K562 (cell line): ENCODE data around the gene PHTF1. TPM values are rescaled to one million over a fixed set of nuclear protein-coding genes. Genes with fewer than 3 reads are reported as not detected.

Experiments
- ARID1B ChIP-seq: fragments of 450-650 bp; IDR thresholded peaks from 2 replicates; pipeline ENCODE4 v1.6.1; 2016; ENCODE audit warnings: antibody characterized with exemption, mild to moderate bottlenecking, inconsistent platforms
- BHLHE40 ChIP-seq: IDR thresholded peaks from 2 replicates; pipeline ENCODE4 v1.6.1; 2011; ENCODE audit warnings: low read length, improper control_type of control experiment
- BRD4 ChIP-seq: fragments of 200-600 bp; sonication (generic); IDR thresholded peaks from 2 replicates; pipeline ENCODE4 v1.6.1; 2017; ENCODE audit warnings: inconsistent platforms
- C11orf30 ChIP-seq: fragments of 450-650 bp; IDR thresholded peaks from 2 replicates; pipeline ENCODE4 v1.6.1; 2016; ENCODE audit warnings: low read depth, mild to moderate bottlenecking
- CC2D1A ChIP-seq: fragments of 450-650 bp; IDR thresholded peaks from 2 replicates; pipeline ENCODE4 v1.6.1; 2017; ENCODE audit warnings: mild to moderate bottlenecking
- CGGBP1 ChIP-seq: fragments of 250-450 bp; sonication (Bioruptor Pico); IDR thresholded peaks from 2 replicates; pipeline ENCODE4 v1.9.0; 2021; ENCODE audit warnings: mild to moderate bottlenecking
- CXXC5 ChIP-seq: fragments of 250-450 bp; sonication (Bioruptor Pico); IDR thresholded peaks from 2 replicates; pipeline ENCODE4 v1.8.0; 2022; ENCODE audit warnings: inconsistent platforms, mild to moderate bottlenecking, moderate library complexity
- DPF2 ChIP-seq: fragments of 450-650 bp; IDR thresholded peaks from 2 replicates; pipeline ENCODE4 v1.6.1; 2016
- E2F5 ChIP-seq: sonication (generic); formaldehyde crosslinking; IDR thresholded peaks from 2 replicates; pipeline ENCODE4 v1.8.0; 2022; ENCODE audit warnings: mild to moderate bottlenecking, missing genetic modification reagents
- ESRRB ChIP-seq: fragments of 250-450 bp; sonication (Bioruptor Pico); IDR thresholded peaks from 2 replicates; pipeline ENCODE4 v1.5.0; 2020; ENCODE audit warnings: mild to moderate bottlenecking, moderate library complexity, borderline replicate concordance
- ETS2 ChIP-seq: IDR thresholded peaks from 2 replicates; pipeline ENCODE4 v1.6.1; 2016; ENCODE audit warnings: borderline replicate concordance, missing genetic modification characterization, mild to moderate bottlenecking, moderate library complexity, missing compliant biosample characterization; ENCODE audit not compliant: poor library complexity, severe bottlenecking
- HMG20B ChIP-seq: fragments of 250-450 bp; sonication (Bioruptor Pico); IDR thresholded peaks from 2 replicates; pipeline ENCODE4 v1.5.0; 2021; ENCODE audit warnings: mild to moderate bottlenecking
- MCM5 ChIP-seq: fragments of 450-650 bp; IDR thresholded peaks from 2 replicates; pipeline ENCODE4 v1.6.1; 2016; ENCODE audit warnings: low read depth
- MXI1 ChIP-seq: IDR thresholded peaks from 2 replicates; pipeline ENCODE4 v1.6.1; 2011; ENCODE audit warnings: low read depth, mild to moderate bottlenecking, improper control_type of control experiment, low read length
- NFE2L1 ChIP-seq: fragments of 450-650 bp; IDR thresholded peaks from 2 replicates; pipeline ENCODE4 v1.6.1; 2016; ENCODE audit warnings: missing genetic modification characterization, low read depth, mild to moderate bottlenecking, missing compliant biosample characterization, moderate library complexity, borderline replicate concordance
- PHB ChIP-seq: fragments of 250-450 bp; sonication (Bioruptor Pico); IDR thresholded peaks from 2 replicates; pipeline ENCODE4 v1.5.0; 2021
- PHTF2 ChIP-seq: fragments of 250-450 bp; sonication (Bioruptor Pico); IDR thresholded peaks from 2 replicates; pipeline ENCODE4 v1.5.0; 2021; ENCODE audit warnings: mild to moderate bottlenecking
- RFX5 ChIP-seq: IDR thresholded peaks from 2 replicates; pipeline ENCODE4 v1.6.1; 2011; ENCODE audit warnings: low read depth, mild to moderate bottlenecking, improper control_type of control experiment, low read length
- RUNX1 ChIP-seq: sonication (generic); IDR thresholded peaks from 2 replicates; pipeline ENCODE4 v1.6.1; 2016; ENCODE audit warnings: antibody characterized with exemption, low read depth
- SLC30A9 ChIP-seq: fragments of 250-450 bp; sonication (Bioruptor Pico); IDR thresholded peaks from 2 replicates; pipeline ENCODE4 v1.8.0; 2022; ENCODE audit warnings: mild to moderate bottlenecking, moderate library complexity
- SMARCA4 ChIP-seq: fragments of 450-650 bp; IDR thresholded peaks from 2 replicates; pipeline ENCODE4 v1.6.1; 2016
- TAL1 ChIP-seq: fragments of 450-650 bp; IDR thresholded peaks from 2 replicates; pipeline ENCODE4 v1.6.1; 2016; ENCODE audit warnings: mild to moderate bottlenecking
- TEAD1 ChIP-seq, 2 experiments: fragments of 450-650 bp in 1 of 2; sonication (generic) in 1 of 2; formaldehyde crosslinking; IDR thresholded peaks; 2 replicates each; pipeline versions ENCODE4 v1.4.0 to v1.8.0; 2020 to 2022; ENCODE audit warnings: mild to moderate bottlenecking in 2 of 2, missing genetic modification reagents in 1 of 2
- UBTF ChIP-seq, 2 experiments: IDR thresholded peaks; 2 replicates each; pipeline ENCODE4 v1.6.1; 2012; ENCODE audit warnings: improper control_type of control experiment in 2 of 2, low read depth in 2 of 2, low read length in 2 of 2, borderline replicate concordance in 1 of 2
- ZNF165 ChIP-seq: fragments of 250-450 bp; sonication (Bioruptor Pico); IDR thresholded peaks from 2 replicates; pipeline ENCODE4 v1.4.0; 2020; ENCODE audit warnings: borderline replicate concordance
- ZNF384 ChIP-seq: IDR thresholded peaks from 2 replicates; pipeline ENCODE4 v1.6.1; 2012; ENCODE audit warnings: low read depth, low read length, improper control_type of control experiment
- ZNF408 ChIP-seq: fragments of 250-450 bp; sonication (Bioruptor Pico); IDR thresholded peaks from 2 replicates; pipeline ENCODE4 v1.4.0; 2020; ENCODE audit warnings: low read depth, mild to moderate bottlenecking, moderate library complexity
- ZNF766 ChIP-seq: fragments of 200-800 bp; sonication (Bioruptor generic); conservative IDR thresholded peaks from 2 replicates; pipeline ENCODE4 v1.6.1; 2016; ENCODE audit warnings: missing genetic modification characterization, missing compliant biosample characterization
- ZNF77 ChIP-seq: fragments of 250-450 bp; sonication (Bioruptor Pico); IDR thresholded peaks from 2 replicates; pipeline ENCODE4 v1.5.0; 2020
- polyA plus RNA-seq, 8 experiments: library from polyadenylated mRNA; depleted of rRNA in 4 of 8; stranded (reverse) in 5 of 8; unstranded in 3 of 8; fragments of >200 nt; fragmentation: Nextera tagmentation in 2 of 8; fragmentation: Illumina TruSeq in 1 of 8; extraction: Ambion mirVana in 2 of 8; extraction: Trizol in 1 of 8; gene quantifications; 2 replicates each; pipeline versions ENCODE4 v1.2.1 to v1.2.3, GENCODE V29; 2011 to 2014; ENCODE audit warnings: inconsistent platforms in 1 of 8, missing spikeins in 1 of 8
- total RNA-seq, 7 experiments: library from RNA; depleted of rRNA in 6 of 7; stranded (reverse); fragments of >200 nt in 6 of 7; fragmentation: Illumina TruSeq in 2 of 7; extraction: Trizol in 2 of 7; gene quantifications; 2 replicates each; pipeline versions ENCODE4 v1.2.1 to v1.2.3, GENCODE V29; 2011 to 2021; ENCODE audit warnings: low replicate concordance in 1 of 7

The PHTF1 gene
- total and polyA plus RNA-seq, 9 of the 15 experiments (the other 6 are each of a cell fraction or from before 2014, with no cell fraction given): 8.4 to 36.2 (median 23.0) TPM

GRCh38 chr1:113759333-113760101 lies at the start of gene PHTF1 (continued):
- TF ChIP-seq NFE2L1: no peak
- peak; percentile 3; the same call in 1 of the 2 replicates for TF ChIP-seq ESRRB (CRISPR knock-in tag)
- TF ChIP-seq TAL1: no peak
- TF ChIP-seq MXI1: no peak
- peak; percentile 50 for TF ChIP-seq ARID1B
- TF ChIP-seq RUNX1: no peak
- TF ChIP-seq SMARCA4: peak; percentile 35; the same call in 1 of the 2 replicates
- TF ChIP-seq C11orf30: peak; percentile 91
- no peak; the same call in 1 of the 2 replicates for TF ChIP-seq DPF2
- peak; percentile 31; the same call in 1 of the 2 replicates for TF ChIP-seq BRD4
- no peak for TF ChIP-seq ZNF766 (CRISPR knock-in tag)
- TF ChIP-seq BHLHE40: peak; percentile 61; the same call in 1 of the 2 replicates
- no peak for TF ChIP-seq ZNF77 (CRISPR knock-in tag)
- no peak for TF ChIP-seq RFX5
- TF ChIP-seq CXXC5 (CRISPR knock-in tag): peak; percentile 81
- TF ChIP-seq PHB (CRISPR knock-in tag): 0 out of 2 replicates have a peak, but pooled peaks have one; percentile 42
- TF ChIP-seq CGGBP1 (CRISPR knock-in tag): no peak
- TF ChIP-seq E2F5: 0 out of 2 replicates have a peak, but pooled peaks have one; percentile 19
- TF ChIP-seq HMG20B (CRISPR knock-in tag): no peak
- peak; percentile 23 to 91; a peak in 2 of 4 replicates for TF ChIP-seq TEAD1 (CRISPR knock-in tag; IDR thresholded peaks at IDR 0.05)
- TF ChIP-seq MCM5: no peak
- TF ChIP-seq ZNF384: no peak
- no peak for TF ChIP-seq ZNF408 (CRISPR knock-in tag)
- TF ChIP-seq SLC30A9 (CRISPR knock-in tag): no peak
- TF ChIP-seq ZNF165 (CRISPR knock-in tag): no peak
- no peak for TF ChIP-seq PHTF2 (CRISPR knock-in tag)
- peak; percentile 67 to 78; a peak in 1 of 4 replicates for TF ChIP-seq UBTF (IDR thresholded peaks at IDR 0.05; ENCODE audit: borderline replicate concordance in 1 of 2, low read depth in 2 of 2, low read length in 2 of 2)
- no peak for TF ChIP-seq CC2D1A
- TF ChIP-seq ETS2 (tag): no peak
